ENCODE results near the gene ERO1B. TPM values are rescaled to one million over a fixed set of nuclear protein-coding genes. Genes with fewer than 3 reads are reported as not detected.

Gene ERO1B
- total RNA-seq, 1 experiment from 2014 or later: 3.1 TPM

DNA sequence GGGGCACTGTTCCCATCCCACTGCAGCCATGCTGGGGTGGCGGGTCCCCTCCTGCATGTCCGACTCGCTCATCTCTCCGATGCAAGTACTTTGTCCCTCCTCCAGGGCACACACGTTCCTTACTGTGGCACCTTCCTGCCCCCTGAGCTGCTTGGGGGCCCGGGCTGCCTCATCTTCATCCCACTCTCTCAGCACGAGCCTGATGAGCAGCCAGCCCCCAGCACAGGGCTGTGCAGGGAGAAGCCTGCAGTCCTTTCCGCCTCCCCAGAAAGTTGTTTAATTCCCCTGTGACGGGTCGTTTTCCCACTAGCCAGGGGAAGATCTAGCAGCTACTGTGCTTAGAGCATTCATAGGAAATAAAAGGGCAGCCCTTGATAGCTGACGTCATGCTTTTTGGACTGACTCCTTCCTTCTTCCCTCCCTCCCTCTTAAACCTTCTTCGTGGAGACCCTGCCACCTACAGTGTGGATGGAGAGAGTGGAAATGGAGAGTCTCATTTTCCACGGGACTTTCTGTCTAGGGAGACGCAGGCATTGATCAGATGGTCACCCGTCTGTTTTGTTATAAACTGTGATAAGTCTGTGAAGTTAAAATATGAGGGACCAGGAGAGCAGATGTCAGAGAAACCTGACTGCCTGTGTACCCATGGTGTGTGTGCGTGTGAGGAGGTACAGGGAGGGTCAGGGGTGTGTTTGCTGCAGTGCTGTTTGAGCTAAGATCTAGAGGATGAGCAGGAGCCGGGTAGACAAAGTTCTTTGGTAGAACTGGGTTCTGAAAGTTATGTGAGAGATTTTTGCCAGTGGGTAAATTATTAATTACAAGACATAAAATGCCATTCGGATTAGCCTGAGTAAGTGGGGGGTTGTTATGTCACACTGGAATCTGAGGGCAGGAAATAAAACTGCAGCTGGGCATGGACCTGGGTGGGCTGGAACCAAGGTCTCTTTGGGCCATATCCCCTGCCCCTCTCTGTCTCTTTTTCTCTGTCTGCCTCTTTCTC, 105.1 kb downstream of the ERO1B start:
- DNase-seq (ENCODE audit: low read depth in 1 of 2, low spot score in 2 of 2): no peak

GRCh38 chr1:236175642-236176336, 106.0 kb downstream of the ERO1B start:
- H3K4me3 ChIP-seq: no peak overlapping the region
- no peaks in the 10 kb centered on the region for H3K36me3 ChIP-seq
- H3K9me3 ChIP-seq (replicated peaks): no peaks in the 10 kb centered on the region
- DNase-seq (ENCODE audit: low read depth in 1 of 2, low spot score in 2 of 2): no peak
- H3K27ac ChIP-seq: no peak overlapping the region
- H3K4me1 ChIP-seq (replicated peaks): no peaks in the 10 kb centered on the region
- no peaks in the 10 kb centered on the region for H3K27me3 ChIP-seq (replicated peaks)

More for the DNA sequence above, 105.1 kb downstream of the ERO1B start:
- H3K36me3 ChIP-seq: no peaks in the 10 kb centered on the region
- no peaks in the 10 kb centered on the region for H3K27me3 ChIP-seq (replicated peaks)
- H3K4me3 ChIP-seq: no peak overlapping the region
- no peaks in the 10 kb centered on the region for H3K4me1 ChIP-seq (replicated peaks)
- no peak overlapping the region for H3K27ac ChIP-seq
- no peaks in the 10 kb centered on the region for H3K9me3 ChIP-seq (replicated peaks)

DNA sequence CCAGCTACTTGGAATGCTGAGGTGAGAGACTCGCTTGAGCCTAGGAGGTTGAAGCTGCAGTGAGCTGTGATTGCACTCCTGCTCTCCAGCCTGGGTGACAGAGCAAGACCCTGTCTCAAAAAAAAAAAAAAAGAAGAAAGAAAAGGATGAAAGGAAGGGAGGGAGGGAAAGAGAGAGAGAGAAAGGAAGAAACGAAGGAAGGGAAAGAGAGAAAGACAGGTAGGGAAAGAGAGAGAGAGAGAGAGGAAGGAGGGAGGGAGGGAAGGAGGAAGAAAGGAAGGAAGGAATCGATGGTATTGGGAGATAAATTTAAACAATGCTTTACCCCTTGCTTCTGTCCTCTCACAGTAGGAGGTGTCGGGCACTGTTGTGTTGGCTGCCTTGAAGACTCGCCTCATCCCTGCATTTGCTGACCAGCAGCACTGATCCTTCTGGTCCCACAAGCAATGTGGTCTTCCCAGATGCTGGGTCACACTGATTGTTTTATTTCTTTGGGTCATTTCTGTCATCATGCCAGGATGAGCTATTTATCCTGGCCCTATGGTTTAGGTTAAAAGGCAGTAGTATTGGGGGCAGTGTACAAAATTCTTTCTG, 108.5 kb downstream of the ERO1B start:
- no peak overlapping the region for H3K4me3 ChIP-seq
- DNase-seq (ENCODE audit: low read depth in 1 of 2, low spot score in 2 of 2): no peak
- no peaks in the 10 kb centered on the region for H3K36me3 ChIP-seq
- no peak overlapping the region for H3K27ac ChIP-seq
- H3K9me3 ChIP-seq (replicated peaks): no peaks in the 10 kb centered on the region
- no peaks in the 10 kb centered on the region for H3K27me3 ChIP-seq (replicated peaks)
- H3K4me1 ChIP-seq (replicated peaks): no peaks in the 10 kb centered on the region

GRCh38 chr1:236172041-236172579, 109.6 kb downstream of the ERO1B start:
- no peaks in the 10 kb centered on the region for H3K36me3 ChIP-seq
- H3K4me1 ChIP-seq (replicated peaks): no peaks in the 10 kb centered on the region
- H3K9me3 ChIP-seq (replicated peaks): no peaks in the 10 kb centered on the region
- H3K27ac ChIP-seq: no peak overlapping the region
- H3K4me3 ChIP-seq: no peak overlapping the region
- DNase-seq (ENCODE audit: low read depth in 1 of 2, low spot score in 2 of 2): no peak
- H3K27me3 ChIP-seq (replicated peaks): no peaks in the 10 kb centered on the region

DNA sequence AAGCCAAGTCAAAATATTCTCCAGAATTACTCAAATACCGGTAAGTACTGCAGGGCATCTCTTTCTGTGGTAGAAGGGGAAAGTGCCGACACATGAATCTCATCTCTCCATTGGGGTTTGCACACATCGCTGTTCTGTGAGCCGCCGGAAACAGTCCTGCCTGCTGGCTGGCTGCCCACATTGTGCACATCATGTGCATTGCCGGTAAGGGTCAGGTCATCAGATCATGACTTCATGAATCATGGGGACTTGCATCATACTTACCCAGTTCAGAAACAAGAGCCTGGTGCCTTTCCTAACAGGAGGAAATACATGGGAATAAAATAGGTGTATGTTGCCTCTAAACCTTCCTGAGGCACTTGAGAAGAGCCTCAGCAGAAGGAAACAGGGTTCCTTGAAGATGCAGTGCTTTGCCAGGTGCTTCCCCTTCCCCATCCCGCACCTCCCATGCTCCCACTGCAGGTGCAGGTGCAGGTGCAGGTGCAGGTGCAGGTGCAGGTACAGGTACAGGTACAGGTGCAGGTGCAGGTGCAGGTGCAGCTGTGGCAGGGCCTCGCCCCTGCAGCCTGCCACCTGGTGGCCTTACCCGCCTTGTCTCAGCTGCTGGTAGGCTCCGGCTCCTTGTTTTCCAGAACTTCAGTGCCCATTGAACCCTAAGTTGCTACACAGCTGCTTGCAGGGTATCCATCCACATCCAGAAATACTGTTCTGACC, 112.9 kb downstream of the ERO1B start:
- no peaks in the 10 kb centered on the region for H3K4me1 ChIP-seq (replicated peaks)
- no peaks in the 10 kb centered on the region for H3K36me3 ChIP-seq
- H3K4me3 ChIP-seq: no peak overlapping the region
- no peak overlapping the region for H3K27ac ChIP-seq
- H3K27me3 ChIP-seq (replicated peaks): no peaks in the 10 kb centered on the region
- no peaks in the 10 kb centered on the region for H3K9me3 ChIP-seq (replicated peaks)
- DNase-seq (ENCODE audit: low read depth in 1 of 2, low spot score in 2 of 2): no peak

GRCh38 chr1:236167578-236167977, 114.2 kb downstream of the ERO1B start:
- H3K4me1 ChIP-seq (replicated peaks): no peaks in the 10 kb centered on the region
- no peak overlapping the region for H3K4me3 ChIP-seq
- no peaks in the 10 kb centered on the region for H3K9me3 ChIP-seq (replicated peaks)
- no peak overlapping the region for H3K27ac ChIP-seq
- DNase-seq (ENCODE audit: low read depth in 1 of 2, low spot score in 2 of 2): no peak
- H3K27me3 ChIP-seq (replicated peaks): no peaks in the 10 kb centered on the region
- no peaks in the 10 kb centered on the region for H3K36me3 ChIP-seq

GRCh38 chr1:236167154-236167553, 114.6 kb downstream of the ERO1B start:
- no peak overlapping the region for H3K27ac ChIP-seq
- H3K27me3 ChIP-seq (replicated peaks): no peaks in the 10 kb centered on the region
- H3K36me3 ChIP-seq: no peaks in the 10 kb centered on the region
- H3K9me3 ChIP-seq (replicated peaks): no peaks in the 10 kb centered on the region
- no peak overlapping the region for H3K4me3 ChIP-seq
- no peaks in the 10 kb centered on the region for H3K4me1 ChIP-seq (replicated peaks)
- no peak for DNase-seq (ENCODE audit: low read depth in 1 of 2, low spot score in 2 of 2)

DNA sequence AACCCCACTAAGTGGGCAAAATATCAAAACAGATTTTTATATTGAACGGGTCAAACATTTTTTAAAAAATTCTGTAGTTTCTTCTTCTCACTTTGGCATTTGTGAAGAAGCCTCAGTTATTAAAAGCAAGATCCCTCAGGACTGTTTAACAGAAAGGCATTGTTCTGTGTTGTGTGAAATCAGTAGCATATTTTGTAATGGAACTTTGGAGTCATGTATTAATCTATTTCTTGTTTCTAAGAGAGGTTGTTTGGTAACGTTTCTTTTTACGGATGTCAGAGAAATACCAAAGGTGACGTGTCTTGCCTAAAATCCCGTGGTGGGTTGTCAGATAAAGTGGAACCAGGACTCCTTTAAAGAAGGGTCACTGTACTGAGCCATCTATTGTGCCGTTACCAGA, 115.7 kb downstream of the ERO1B start:
- Histone ChIP-seq H3K4me1 (replicated peaks) (no peaks in the 10 kb centered on the region), H3K27me3 (replicated peaks) (no peaks in the 10 kb centered on the region), H3K36me3 (no peaks in the 10 kb centered on the region), H3K9me3 (replicated peaks) (peaks cover 6% of the 10 kb centered on the region; the same call in 1 of the 2 replicates), H3K27ac (no peak overlapping the region), H3K4me3 (no peak overlapping the region)
- DNase-seq (ENCODE audit: low read depth in 1 of 2, low spot score in 2 of 2): no peak

Other genes with a start within 250 kb of the ERO1B start
- 33.8 and 47.7 TPM in 2 replicates for gene NID1, start 216.9 kb downstream of the ERO1B start, total RNA-seq (2014; rRNA removed; shearing (Covaris generic))
- gene GPR137B, start 139.4 kb downstream of the ERO1B start, total RNA-seq (2014; rRNA removed; shearing (Covaris generic)): 4.4 and 8.1 TPM in 2 replicates
- gene EDARADD, start 112.3 kb upstream of the ERO1B start, total RNA-seq (2014; rRNA removed; shearing (Covaris generic)): not detected in 2 replicates
- gene LGALS8, start 242.0 kb upstream of the ERO1B start, total RNA-seq (2014; rRNA removed; shearing (Covaris generic)): 29.3 and 47.7 TPM in 2 replicates